PC-9 (cell line): ENCODE results near the gene IL17REL.

ENCODE experiments used
- EZH2 ChIP-seq: fragments of 200-600 bp; sonication (generic); IDR thresholded peaks from 2 replicates; pipeline ENCODE4 v1.8.0; 2017; ENCODE audit warnings: antibody characterized with exemption, low read depth
- TF ChIP-seq, protein P1 (sequence below): fragments of 200-600 bp; sonication (generic); conservative IDR thresholded peaks from 2 replicates; pipeline ENCODE4 v1.6.1; 2017; ENCODE audit warnings: mixed run types, antibody characterized with exemption, mild to moderate bottlenecking, moderate library complexity

DNA sequence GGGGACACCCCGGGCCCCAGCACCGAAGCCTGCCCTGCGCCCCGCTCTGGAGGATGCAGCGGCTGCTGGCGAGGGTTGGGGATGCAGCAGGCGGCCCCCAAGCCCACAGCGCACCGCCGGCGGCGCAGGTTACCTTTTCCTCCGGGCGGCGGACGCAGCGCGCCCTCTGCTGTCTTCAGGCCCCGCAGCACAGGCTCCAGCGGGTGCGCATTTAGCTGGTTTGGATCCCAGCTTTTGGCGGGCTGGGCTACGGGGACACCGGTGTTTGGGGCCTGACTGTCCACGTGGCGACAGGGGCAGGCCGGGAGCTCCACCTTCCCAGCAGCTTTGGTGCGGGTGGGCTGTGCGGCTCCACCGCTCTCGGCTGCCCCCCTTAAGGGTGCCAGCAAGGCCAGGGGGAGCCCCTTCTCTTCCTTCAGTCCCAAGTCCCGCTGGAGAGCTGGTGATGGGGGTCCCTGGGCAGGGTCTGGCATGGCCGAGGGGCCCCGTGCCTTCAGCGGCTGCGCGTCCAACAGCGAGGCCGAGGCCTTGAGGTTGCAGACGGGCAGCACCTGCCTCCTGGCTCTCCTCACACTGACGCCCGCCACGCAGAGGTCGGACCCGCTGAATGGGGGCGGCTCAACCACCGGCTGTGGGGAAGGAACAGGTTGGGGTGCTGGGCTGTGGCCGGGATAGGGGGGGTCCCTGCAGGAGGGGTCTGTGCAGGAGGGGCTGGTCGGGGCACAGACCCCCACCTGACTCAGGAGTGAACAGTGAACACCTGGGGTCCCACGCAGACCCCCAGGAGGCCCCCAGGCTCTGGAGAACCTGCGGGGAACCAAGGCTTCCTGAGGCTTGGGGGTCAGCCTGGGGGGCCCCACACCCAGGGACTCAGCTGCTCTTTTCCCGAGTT lies 18.0 kb upstream of the IL17REL start:
- TF ChIP-seq, protein P1, sequence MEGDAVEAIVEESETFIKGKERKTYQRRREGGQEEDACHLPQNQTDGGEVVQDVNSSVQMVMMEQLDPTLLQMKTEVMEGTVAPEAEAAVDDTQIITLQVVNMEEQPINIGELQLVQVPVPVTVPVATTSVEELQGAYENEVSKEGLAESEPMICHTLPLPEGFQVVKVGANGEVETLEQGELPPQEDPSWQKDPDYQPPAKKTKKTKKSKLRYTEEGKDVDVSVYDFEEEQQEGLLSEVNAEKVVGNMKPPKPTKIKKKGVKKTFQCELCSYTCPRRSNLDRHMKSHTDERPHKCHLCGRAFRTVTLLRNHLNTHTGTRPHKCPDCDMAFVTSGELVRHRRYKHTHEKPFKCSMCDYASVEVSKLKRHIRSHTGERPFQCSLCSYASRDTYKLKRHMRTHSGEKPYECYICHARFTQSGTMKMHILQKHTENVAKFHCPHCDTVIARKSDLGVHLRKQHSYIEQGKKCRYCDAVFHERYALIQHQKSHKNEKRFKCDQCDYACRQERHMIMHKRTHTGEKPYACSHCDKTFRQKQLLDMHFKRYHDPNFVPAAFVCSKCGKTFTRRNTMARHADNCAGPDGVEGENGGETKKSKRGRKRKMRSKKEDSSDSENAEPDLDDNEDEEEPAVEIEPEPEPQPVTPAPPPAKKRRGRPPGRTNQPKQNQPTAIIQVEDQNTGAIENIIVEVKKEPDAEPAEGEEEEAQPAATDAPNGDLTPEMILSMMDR = peak; percentile 94
- no peak for TF ChIP-seq EZH2
